ENCODE results near the gene STK11.

- TF ChIP-seq ELF4 (IDR thresholded peaks at IDR 0.05), result no peak
- no peak for TF ChIP-seq ZNF384 (IDR thresholded peaks at IDR 0.05)
- TF ChIP-seq BHLHE40 (IDR thresholded peaks at IDR 0.05; ENCODE audit: borderline replicate concordance), result no peak
- TF ChIP-seq FOXK2 (IDR thresholded peaks at IDR 0.05), result no peak
These were observed 27.6 kb downstream of the STK11 start for GRCh38 chr19:1233115-1233667.

All from HEK293T (cell line).